ENCODE results near the gene GGT6. TPM values are rescaled to one million over a fixed set of nuclear protein-coding genes. Genes with fewer than 3 reads are reported as not detected.

Gene GGT6
- total RNA-seq, 1 experiment from 2014 or later = not detected

- TF ChIP-seq CTCF (conservative IDR thresholded peaks at IDR 0.05; ENCODE audit: low read depth, low read length) = no peak; the same call in 1 of the 2 replicates
- POLR2A ChIA-PET (ENCODE audit: low non-redundant PET) = no interaction called here
- H3K9me3 ChIP-seq (ENCODE audit: low read depth, low read length, poor library complexity, severe bottlenecking) = no peaks in the 10 kb centered on the region
- CTCF ChIA-PET = no interaction called here
- no peak within 1 kb of the TSS for H3K27ac ChIP-seq (ENCODE audit: low read depth, low read length, poor library complexity, severe bottlenecking)
- H3K36me3 ChIP-seq (ENCODE audit: insufficient read depth, low read length, poor library complexity, severe bottlenecking) = no peaks in the 10 kb centered on the region
- no peaks in the 10 kb centered on the region for H3K4me1 ChIP-seq (ENCODE audit: insufficient read depth, low read length, poor library complexity, severe bottlenecking)
- H3K27me3 ChIP-seq (replicated peaks; ENCODE audit: insufficient read depth, low read depth, low read length, poor library complexity) = peaks cover 40% of the 10 kb centered on the region
- intact Hi-C loops (cut with micrococcal nuclease; ENCODE audit: unreplicated experiment) = no loop called here
- peak; percentile 22 for DNase-seq (ENCODE audit: low spot score)
- BruUV-seq (replicated peaks) = no TSS peak
- peak within 1 kb of the TSS; percentile 48 for H3K4me3 ChIP-seq (ENCODE audit: low read depth, low read length, poor library complexity, severe bottlenecking)
Measured at GRCh38 chr17:4584101-4584916, 23.9 kb upstream of the GGT6 start, which contains the start of gene SMTNL2. Gene SMTNL2 (plus strand): TSS chr17:4584529. CDS start chr17:4584606, 77 bp downstream.

DNA sequence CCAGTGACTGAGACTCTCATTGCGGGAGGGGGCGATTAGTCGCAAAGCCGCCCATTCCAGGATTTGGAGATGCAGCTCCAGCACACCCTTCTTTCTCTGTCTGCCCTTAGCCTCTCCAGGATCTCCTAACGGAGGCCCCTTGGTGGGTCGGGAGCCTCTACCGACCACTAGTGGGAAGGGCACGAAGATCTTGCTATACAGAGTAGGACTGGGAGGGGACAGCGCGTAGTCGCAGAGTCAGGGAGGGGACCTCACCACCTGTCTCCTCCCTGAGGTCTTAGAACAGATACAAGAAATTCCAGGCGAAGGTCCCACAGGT is 23.4 kb upstream of the GGT6 start:
- TF ChIP-seq EZH2 (IDR thresholded peaks at IDR 0.05; ENCODE audit: borderline replicate concordance, low read depth, low read length, poor library complexity, severe bottlenecking) = no peak
- TF ChIP-seq CTCF (conservative IDR thresholded peaks at IDR 0.05; ENCODE audit: low read depth, low read length) = peak; percentile 53
- Histone ChIP-seq H3K9me3 (ENCODE audit: low read depth, low read length, poor library complexity, severe bottlenecking) (no peaks in the 10 kb centered on the region), H3K27ac (ENCODE audit: low read depth, low read length, poor library complexity, severe bottlenecking) (no peak overlapping the region), H3K36me3 (ENCODE audit: insufficient read depth, low read length, poor library complexity, severe bottlenecking) (no peaks in the 10 kb centered on the region), H3K4me1 (ENCODE audit: insufficient read depth, low read length, poor library complexity, severe bottlenecking) (no peaks in the 10 kb centered on the region), H3K27me3 (replicated peaks; ENCODE audit: insufficient read depth, low read depth, low read length, poor library complexity) (peaks cover 40% of the 10 kb centered on the region), H3K4me3 (ENCODE audit: low read depth, low read length, poor library complexity, severe bottlenecking) (peak overlapping the region; percentile 48)
- intact Hi-C loops (cut with micrococcal nuclease; ENCODE audit: unreplicated experiment) = no loop called here
- no TSS peak for BruUV-seq (replicated peaks)
- CTCF ChIA-PET = interaction anchor here (0.6 kb wide), 1 partner anchor 520 kb away, joined by 3 read pairs; no protein-coding TSS in a partner anchor
- POLR2A ChIA-PET (ENCODE audit: low non-redundant PET) = no interaction called here
- DNase-seq (ENCODE audit: low spot score) = peak; percentile 73

DNA sequence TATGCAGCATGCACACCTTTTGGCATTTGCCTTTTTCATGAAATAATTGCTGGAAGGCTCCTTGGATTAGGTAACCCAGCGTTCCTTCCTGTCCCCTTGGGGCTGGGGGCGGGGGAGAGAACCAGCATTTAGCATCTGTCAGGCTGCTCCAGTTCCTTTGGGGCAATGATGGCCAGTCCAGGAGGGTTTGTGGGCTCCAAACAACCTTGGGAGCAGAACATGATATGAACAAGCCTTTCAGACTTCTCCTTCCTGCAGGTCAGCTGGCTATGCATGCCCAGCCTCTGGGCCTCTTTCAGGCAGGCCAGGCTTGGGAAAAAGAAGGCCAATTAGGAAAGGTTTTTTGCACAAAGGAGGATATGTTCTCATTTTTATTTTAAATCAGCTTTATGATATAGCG is 22.8 kb upstream of the GGT6 start:
- TF ChIP-seq EZH2 (IDR thresholded peaks at IDR 0.05; ENCODE audit: borderline replicate concordance, low read depth, low read length, poor library complexity, severe bottlenecking) (no peak), CTCF (conservative IDR thresholded peaks at IDR 0.05; ENCODE audit: low read depth, low read length) (no peak)
- BruUV-seq (replicated peaks) = no TSS peak
- no peaks in the 10 kb centered on the region for H3K4me1 ChIP-seq (ENCODE audit: insufficient read depth, low read length, poor library complexity, severe bottlenecking)
- intact Hi-C loops (cut with micrococcal nuclease; ENCODE audit: unreplicated experiment) = no loop called here
- H3K27ac ChIP-seq (ENCODE audit: low read depth, low read length, poor library complexity, severe bottlenecking) = no peak overlapping the region
- no peaks in the 10 kb centered on the region for H3K36me3 ChIP-seq (ENCODE audit: insufficient read depth, low read length, poor library complexity, severe bottlenecking)
- H3K4me3 ChIP-seq (ENCODE audit: low read depth, low read length, poor library complexity, severe bottlenecking) = no peak overlapping the region
- no peak for DNase-seq (ENCODE audit: low spot score)
- CTCF ChIA-PET = interaction anchor here (0.6 kb wide), 1 partner anchor 520 kb away, joined by 3 read pairs; no protein-coding TSS in a partner anchor
- no peaks in the 10 kb centered on the region for H3K9me3 ChIP-seq (ENCODE audit: low read depth, low read length, poor library complexity, severe bottlenecking)
- H3K27me3 ChIP-seq (replicated peaks; ENCODE audit: insufficient read depth, low read depth, low read length, poor library complexity) = peaks cover 40% of the 10 kb centered on the region
- POLR2A ChIA-PET (ENCODE audit: low non-redundant PET) = interaction anchor here (0.6 kb wide), 1 partner anchor 163 kb away, joined by 4 read pairs; no protein-coding TSS in a partner anchor

Data from A673 (cell line).